Measurements from ENCODE around the gene GCDH. TPM values are rescaled to one million over a fixed set of nuclear protein-coding genes. Genes with fewer than 3 reads are reported as not detected.

Gene GCDH
- total RNA-seq, 1 experiment from 2014 or later = 53.2 TPM

DNA sequence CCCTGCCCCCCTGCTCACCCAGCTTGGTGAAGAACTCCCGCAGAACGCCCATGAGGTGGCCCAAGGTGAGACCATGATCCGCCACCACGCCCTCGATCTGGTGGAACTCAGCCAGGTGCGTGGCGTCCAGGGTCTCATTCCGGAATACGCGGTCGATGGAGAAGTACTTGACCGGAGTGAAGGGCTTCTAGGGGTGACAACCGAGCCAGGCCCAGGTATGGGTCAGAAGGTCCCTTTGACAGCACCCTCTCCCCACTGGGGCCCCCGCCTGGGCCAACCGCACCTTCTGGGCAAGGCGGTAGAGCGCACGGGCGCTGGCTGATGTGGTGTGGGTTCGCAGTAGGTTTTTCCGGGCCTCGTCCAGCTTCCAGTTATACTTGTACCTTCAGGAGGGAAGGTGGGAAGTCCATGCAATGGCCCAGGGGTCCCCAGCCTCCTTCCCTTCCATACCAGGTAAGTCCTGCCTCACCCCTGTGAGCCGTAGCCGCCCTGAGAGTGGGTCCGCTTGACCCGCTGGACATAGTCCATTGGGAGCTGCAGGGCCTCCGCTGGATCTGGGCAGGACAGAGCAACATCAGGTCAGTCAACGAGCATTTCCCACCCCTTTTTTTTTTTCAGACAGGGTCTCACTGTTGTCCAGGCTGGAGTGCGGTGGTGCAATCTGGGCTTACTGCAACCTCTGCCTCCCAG, 33.8 kb downstream of the GCDH start:
- no peak overlapping the region for H3K9ac ChIP-seq (ENCODE audit: extremely low read depth, insufficient read length, low read length)
- no peak overlapping the region for H2BK15ac ChIP-seq (ENCODE audit: low read depth, low read length)
- no peaks in the 10 kb centered on the region for H3K27me3 ChIP-seq (ENCODE audit: insufficient read depth, low read length)
- no peaks in the 10 kb centered on the region for H3K23me2 ChIP-seq (ENCODE audit: insufficient read length, low read depth, low read length, poor library complexity, severe bottlenecking)
- no peak overlapping the region for H3K4ac ChIP-seq (ENCODE audit: low read depth, low read length)
- WGBS (ENCODE audit: extremely low coverage, insufficient read length, low lambda C conversion rate) = no CpG with 5 or more reads among the region's 29 CpGs
- no peak overlapping the region for H3T11ph ChIP-seq (ENCODE audit: low read length)
- H3K9me3 ChIP-seq (ENCODE audit: control insufficient read depth, low read depth, low read length) = no peaks in the 10 kb centered on the region
- H3K36me3 Mint-ChIP-seq (ENCODE audit: insufficient read depth in 1 of 3, low read depth in 3 of 3) = peaks cover 57 to 71% (median 66%) of the 10 kb centered on the region in 3 experiments; a peak in 6 of 7 replicates
- no peak overlapping the region for H3K27ac Mint-ChIP-seq
- H3K27me3 Mint-ChIP-seq (ENCODE audit: low read depth) = no peaks in the 10 kb centered on the region; the same call in 1 of the 2 replicates
- no peaks in the 10 kb centered on the region for H3K79me1 ChIP-seq (ENCODE audit: insufficient read depth, low read depth, low read length, poor library complexity, severe bottlenecking)
- no peak overlapping the region for H3K56ac ChIP-seq (ENCODE audit: insufficient read length, low read depth, low read length)
- H4K91ac ChIP-seq (ENCODE audit: insufficient read length, low read depth, low read length) = no peak overlapping the region
- no peak overlapping the region for H3K4me3 Mint-ChIP-seq
- no peak overlapping the region for H2AFZ ChIP-seq (ENCODE audit: low read length)
- H3K79me2 ChIP-seq (ENCODE audit: insufficient read depth, low read length) = no peaks in the 10 kb centered on the region
- H4K20me1 ChIP-seq (ENCODE audit: control insufficient read depth, insufficient read depth, insufficient read length) = peaks cover 5% of the 10 kb centered on the region
- H2BK5ac ChIP-seq (ENCODE audit: insufficient read length, low read length) = no peak overlapping the region
- no peak overlapping the region for H2BK12ac ChIP-seq (ENCODE audit: insufficient read length, low read depth, low read length)
- H2AK5ac ChIP-seq (ENCODE audit: insufficient read length, low read length) = no peak overlapping the region
- no peak overlapping the region for H4K5ac ChIP-seq (ENCODE audit: insufficient read length, low read depth, low read length)
- no peaks in the 10 kb centered on the region for H3K9me3 Mint-ChIP-seq
- no peak overlapping the region for H3K27ac ChIP-seq (ENCODE audit: insufficient read length, low read depth, low read length)
- DNase-seq = no peak
- H2BK20ac ChIP-seq (ENCODE audit: low read depth, low read length, poor library complexity, severe bottlenecking) = no peak overlapping the region
- no peaks in the 10 kb centered on the region for H3K4me1 ChIP-seq (ENCODE audit: insufficient read depth, low read length)
- H2BK120ac ChIP-seq (ENCODE audit: low read depth, low read length, poor library complexity, severe bottlenecking) = no peak overlapping the region
- no peak overlapping the region for H4K8ac ChIP-seq (replicated peaks; ENCODE audit: insufficient read length, low read depth, low read length)
- H3K4me1 Mint-ChIP-seq = no peaks in the 10 kb centered on the region
- TF ChIP-seq, protein P1, sequence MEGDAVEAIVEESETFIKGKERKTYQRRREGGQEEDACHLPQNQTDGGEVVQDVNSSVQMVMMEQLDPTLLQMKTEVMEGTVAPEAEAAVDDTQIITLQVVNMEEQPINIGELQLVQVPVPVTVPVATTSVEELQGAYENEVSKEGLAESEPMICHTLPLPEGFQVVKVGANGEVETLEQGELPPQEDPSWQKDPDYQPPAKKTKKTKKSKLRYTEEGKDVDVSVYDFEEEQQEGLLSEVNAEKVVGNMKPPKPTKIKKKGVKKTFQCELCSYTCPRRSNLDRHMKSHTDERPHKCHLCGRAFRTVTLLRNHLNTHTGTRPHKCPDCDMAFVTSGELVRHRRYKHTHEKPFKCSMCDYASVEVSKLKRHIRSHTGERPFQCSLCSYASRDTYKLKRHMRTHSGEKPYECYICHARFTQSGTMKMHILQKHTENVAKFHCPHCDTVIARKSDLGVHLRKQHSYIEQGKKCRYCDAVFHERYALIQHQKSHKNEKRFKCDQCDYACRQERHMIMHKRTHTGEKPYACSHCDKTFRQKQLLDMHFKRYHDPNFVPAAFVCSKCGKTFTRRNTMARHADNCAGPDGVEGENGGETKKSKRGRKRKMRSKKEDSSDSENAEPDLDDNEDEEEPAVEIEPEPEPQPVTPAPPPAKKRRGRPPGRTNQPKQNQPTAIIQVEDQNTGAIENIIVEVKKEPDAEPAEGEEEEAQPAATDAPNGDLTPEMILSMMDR (conservative IDR thresholded peaks at IDR 0.05) = no peak
- no peak overlapping the region for H3K23ac ChIP-seq (ENCODE audit: insufficient read length, low read depth, low read length)
- H3K14ac ChIP-seq (ENCODE audit: insufficient read depth, low read length) = no peak overlapping the region
- H3K4me2 ChIP-seq (ENCODE audit: insufficient read depth, insufficient read length, low read length) = no peak overlapping the region
- no peak overlapping the region for H3K18ac ChIP-seq (ENCODE audit: insufficient read length, low read depth, low read length)

Measured in H9 (cell line).